DOHH2 (cell line): ENCODE data around the gene HSD17B12.

Source experiments
- CTCF ChIP-seq: fragments of 200-600 bp; sonication (generic); IDR thresholded peaks from one replicate; pipeline ENCODE4 v1.5.1; 2014; ENCODE audit warnings: antibody characterized with exemption, mild to moderate bottlenecking, low read depth, low read length; ENCODE audit not compliant: poor library complexity, severe bottlenecking
- EZH2phosphoT487 ChIP-seq: fragments of 200-600 bp; sonication (generic); IDR thresholded peaks from 2 replicates; pipeline ENCODE4 v1.6.1; 2017; ENCODE audit warnings: borderline replicate concordance, mild to moderate bottlenecking, antibody characterized with exemption, low read length, moderate library complexity, mixed read lengths

GRCh38 chr11:43735961-43736360 is 55.4 kb downstream of the HSD17B12 start:
- TF ChIP-seq CTCF: no peak
- no peak for TF ChIP-seq EZH2phosphoT487
